Fibroblast of the aortic adventitia (primary cell): Measurements from ENCODE around the gene APOC4. TPM values are rescaled to one million over a fixed set of nuclear protein-coding genes. Genes with fewer than 3 reads are reported as not detected.

Experiments
- DNase-seq: peaks from one replicate; pipeline ENCODE4 v3.0.0-alpha.2; 2010; ENCODE audit warnings: low read depth
- H3K4me3 ChIP-seq: 2 replicates; pipeline ENCODE4 v1.5.1; 2011; ENCODE audit warnings: low read depth, mild to moderate bottlenecking, control low read depth, low read length, moderate library complexity
- CTCF ChIP-seq: IDR thresholded peaks from 2 replicates; pipeline ENCODE4 v1.5.1; 2011; ENCODE audit warnings: mild to moderate bottlenecking, low read length, control low read depth, inconsistent platforms; ENCODE audit not compliant: insufficient read depth
- total RNA-seq: library from RNA; depleted of rRNA; stranded (reverse); fragments of >200 nt; gene quantifications from 2 replicates; pipeline ENCODE4 v1.2.3, GENCODE V29; 2012; ENCODE audit warnings: low replicate concordance

The APOC4 gene
- total RNA-seq, 1 donor = not detected

DNA sequence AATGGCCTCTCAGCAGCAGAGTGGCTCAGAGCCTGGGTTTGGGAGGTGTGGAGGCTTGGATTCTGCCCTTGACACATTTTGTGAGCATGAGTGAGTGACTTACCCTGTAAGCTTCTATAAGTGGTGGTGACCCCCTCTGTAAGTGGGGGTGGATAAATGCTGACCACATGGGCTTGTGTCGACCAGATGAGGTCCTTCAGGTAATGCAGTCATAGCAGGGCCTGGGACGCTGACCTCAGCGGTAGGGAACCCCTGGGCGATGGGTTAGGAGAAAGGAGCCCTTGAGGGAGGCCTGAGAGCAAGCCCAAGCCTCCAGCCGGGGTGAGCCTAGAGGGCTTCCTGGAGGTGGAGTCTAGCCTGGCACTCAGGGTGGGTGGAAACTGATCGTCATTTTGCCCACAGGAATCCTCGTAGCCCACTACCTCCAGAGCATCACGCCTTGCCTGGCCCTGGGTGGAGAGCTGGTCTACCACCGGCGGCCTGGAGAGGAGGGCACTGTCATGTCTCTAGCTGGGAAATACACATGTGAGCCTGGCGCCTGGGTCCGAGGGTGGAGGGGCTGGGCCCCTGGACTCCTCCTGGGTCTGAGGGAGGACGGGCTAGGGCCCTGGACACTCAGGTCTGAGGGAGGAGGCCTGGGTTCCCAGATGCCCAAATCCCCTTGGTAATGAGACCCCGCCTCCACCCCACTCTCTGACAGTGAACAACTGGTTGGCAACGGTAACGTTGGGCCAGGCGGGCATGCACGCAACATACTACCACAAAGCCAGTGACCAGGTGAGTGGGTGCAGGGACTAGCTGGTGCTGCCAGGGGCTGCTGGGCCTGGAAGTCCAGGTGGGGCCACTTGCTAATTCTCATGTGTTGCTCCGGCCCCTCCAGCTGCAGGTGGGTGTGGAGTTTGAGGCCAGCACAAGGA is 41.5 kb upstream of the APOC4 start:
- no peak overlapping the region for H3K4me3 ChIP-seq
- no peak for TF ChIP-seq CTCF
- no peak for DNase-seq

GRCh38 chr19:44903216-44903601 is 38.8 kb upstream of the APOC4 start:
- no peak for DNase-seq
- H3K4me3 ChIP-seq = no peak overlapping the region
- TF ChIP-seq CTCF = no peak

DNA sequence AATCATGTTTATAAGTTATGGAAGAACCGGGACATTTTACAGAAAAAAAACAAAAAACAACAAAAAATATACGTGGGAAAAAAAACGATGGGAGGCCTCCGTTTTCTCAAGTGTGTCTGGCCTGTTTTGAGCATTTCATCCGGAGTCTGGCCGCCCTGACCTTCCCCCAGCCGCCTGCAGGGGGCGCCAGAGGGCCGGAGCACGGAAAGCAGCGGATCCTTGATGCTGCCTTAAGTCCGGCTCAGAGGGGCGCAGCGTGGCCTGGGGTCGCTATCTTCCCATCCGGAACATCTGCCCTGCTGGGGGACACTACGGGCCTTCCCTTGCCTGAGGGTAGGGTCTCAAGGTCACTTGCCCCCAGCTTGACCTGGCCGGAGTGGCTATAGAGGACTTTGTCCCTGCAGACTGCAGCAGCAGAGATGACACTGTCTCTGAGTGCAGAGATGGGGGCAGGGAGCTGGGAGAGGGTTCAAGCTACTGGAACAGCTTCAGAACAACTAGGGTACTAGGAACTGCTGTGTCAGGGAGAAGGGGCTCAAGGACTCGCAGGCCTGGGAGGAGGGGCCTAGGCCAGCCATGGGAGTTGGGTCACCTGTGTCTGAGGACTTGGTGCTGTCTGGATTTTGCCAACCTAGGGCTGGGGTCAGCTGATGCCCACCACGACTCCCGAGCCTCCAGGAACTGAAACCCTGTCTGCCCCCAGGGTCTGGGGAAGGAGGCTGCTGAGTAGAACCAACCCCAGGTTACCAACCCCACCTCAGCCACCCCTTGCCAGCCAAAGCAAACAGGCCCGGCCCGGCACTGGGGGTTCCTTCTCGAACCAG is 38.2 kb upstream of the APOC4 start:
- DNase-seq = peak; percentile 63
- TF ChIP-seq CTCF = peak; percentile 99
- H3K4me3 ChIP-seq = no peak overlapping the region

DNA sequence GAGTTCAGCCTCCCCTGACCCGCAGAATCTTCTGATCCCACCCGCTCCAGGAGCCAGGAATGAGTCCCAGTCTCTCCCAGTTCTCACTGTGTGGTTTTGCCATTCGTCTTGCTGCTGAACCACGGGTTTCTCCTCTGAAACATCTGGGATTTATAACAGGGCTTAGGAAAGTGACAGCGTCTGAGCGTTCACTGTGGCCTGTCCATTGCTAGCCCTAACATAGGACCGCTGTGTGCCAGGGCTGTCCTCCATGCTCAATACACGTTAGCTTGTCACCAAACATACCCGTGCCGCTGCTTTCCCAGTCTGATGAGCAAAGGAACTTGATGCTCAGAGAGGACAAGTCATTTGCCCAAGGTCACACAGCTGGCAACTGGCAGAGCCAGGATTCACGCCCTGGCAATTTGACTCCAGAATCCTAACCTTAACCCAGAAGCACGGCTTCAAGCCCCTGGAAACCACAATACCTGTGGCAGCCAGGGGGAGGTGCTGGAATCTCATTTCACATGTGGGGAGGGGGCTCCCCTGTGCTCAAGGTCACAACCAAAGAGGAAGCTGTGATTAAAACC is 37.5 kb upstream of the APOC4 start:
- peak; percentile 13 for TF ChIP-seq CTCF
- no peak for DNase-seq
- H3K4me3 ChIP-seq = no peak overlapping the region

DNA sequence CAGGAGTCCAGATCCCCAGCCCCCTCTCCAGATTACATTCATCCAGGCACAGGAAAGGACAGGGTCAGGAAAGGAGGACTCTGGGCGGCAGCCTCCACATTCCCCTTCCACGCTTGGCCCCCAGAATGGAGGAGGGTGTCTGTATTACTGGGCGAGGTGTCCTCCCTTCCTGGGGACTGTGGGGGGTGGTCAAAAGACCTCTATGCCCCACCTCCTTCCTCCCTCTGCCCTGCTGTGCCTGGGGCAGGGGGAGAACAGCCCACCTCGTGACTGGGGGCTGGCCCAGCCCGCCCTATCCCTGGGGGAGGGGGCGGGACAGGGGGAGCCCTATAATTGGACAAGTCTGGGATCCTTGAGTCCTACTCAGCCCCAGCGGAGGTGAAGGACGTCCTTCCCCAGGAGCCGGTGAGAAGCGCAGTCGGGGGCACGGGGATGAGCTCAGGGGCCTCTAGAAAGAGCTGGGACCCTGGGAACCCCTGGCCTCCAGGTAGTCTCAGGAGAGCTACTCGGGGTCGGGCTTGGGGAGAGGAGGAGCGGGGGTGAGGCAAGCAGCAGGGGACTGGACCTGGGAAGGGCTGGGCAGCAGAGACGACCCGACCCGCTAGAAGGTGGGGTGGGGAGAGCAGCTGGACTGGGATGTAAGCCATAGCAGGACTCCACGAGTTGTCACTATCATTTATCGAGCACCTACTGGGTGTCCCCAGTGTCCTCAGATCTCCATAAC is 36.4 kb upstream of the APOC4 start, which contains the start of gene APOE:
Gene APOE (plus strand): TSS at position 360 of the 724 bp plus-strand sequence. CDS start 829 bp downstream, outside the sequence.
- peak within 1 kb of the TSS; percentile 28 for H3K4me3 ChIP-seq
- DNase-seq = no peak
- no peak for TF ChIP-seq CTCF

- no peak for DNase-seq
- no peak for TF ChIP-seq CTCF
- H3K4me3 ChIP-seq = no peak overlapping the region
Measured at GRCh38 chr19:44907613-44908012, 34.4 kb upstream of the APOC4 start.
